MCF 10A (cell line): Measurements from ENCODE around the gene GRID1. TPM values are rescaled to one million over a fixed set of nuclear protein-coding genes. Genes with fewer than 3 reads are reported as not detected.
A peak's percentile ranks its signal among the peaks of the same experiment; 100 is the strongest.

Source experiments
- BruUV-seq: library from RNA; stranded (reverse); fragments of 400-500 nt; replicated peaks from 2 replicates; lab custom pipeline; 2021; lab: Mats Ljungman, UMichigan
- CTCF ChIA-PET: fragments of 300-600 bp; sonication (Branson Sonifier 250); formaldehyde crosslinking; extraction: SDS; loops from one replicate; lab custom pipeline; 2021; ENCODE audit warnings: antibody characterized with exemption, inconsistent platforms; lab: Yijun Ruan, JAX
- POLR2A ChIA-PET: fragments of 300-600, 350-650 bp; sonication (Branson Sonifier 250); formaldehyde crosslinking; extraction: SDS; loops from one replicate; lab custom pipeline; 2020; ENCODE audit warnings: antibody characterized with exemption, inconsistent platforms; lab: Yijun Ruan, JAX
- DNase-seq: peaks from one replicate; pipeline ENCODE4 v3.0.0-alpha.2; 2018; ENCODE audit not compliant: unreplicated experiment
- H3K27ac Mint-ChIP-seq: one replicate; pipeline ENCODE4 v1.8.0; 2022; ENCODE audit warnings: mild to moderate bottlenecking, low read depth, mixed read lengths; ENCODE audit not compliant: unreplicated experiment
- H3K27me3 Mint-ChIP-seq: one replicate; pipeline ENCODE4 v1.8.0; 2022; ENCODE audit warnings: mixed read lengths; ENCODE audit not compliant: insufficient read depth, unreplicated experiment
- H3K36me3 Mint-ChIP-seq: one replicate; pipeline ENCODE4 v1.8.0; 2022; ENCODE audit warnings: mild to moderate bottlenecking, moderate library complexity, mixed read lengths; ENCODE audit not compliant: insufficient read depth, unreplicated experiment
- H3K4me1 Mint-ChIP-seq: one replicate; pipeline ENCODE4 v1.8.0; 2022; ENCODE audit warnings: mixed read lengths; ENCODE audit not compliant: insufficient read depth, unreplicated experiment
- H3K4me3 Mint-ChIP-seq: one replicate; pipeline ENCODE4 v1.8.0; 2022; ENCODE audit warnings: mild to moderate bottlenecking, moderate library complexity, mixed read lengths; ENCODE audit not compliant: unreplicated experiment
- H3K9me3 Mint-ChIP-seq: one replicate; pipeline ENCODE4 v1.8.0; 2022; ENCODE audit warnings: mixed read lengths; ENCODE audit not compliant: unreplicated experiment
- intact Hi-C: fragments of 100-400 bp; cut with micrococcal nuclease; formaldehyde crosslinking; loops from 2 replicates; pipeline ENCODE4 v1.14.1; 2022
- total RNA-seq: library from RNA; stranded (reverse); gene quantifications from 2 replicates; pipeline ENCODE4 v1.2.3, GENCODE V29; 2022
- TF ChIP-seq, protein P1 (sequence below): fragments of 200-600 bp; IDR thresholded peaks from one replicate; pipeline ENCODE4 v1.8.0; 2022; ENCODE audit warnings: antibody characterized with exemption, mild to moderate bottlenecking; ENCODE audit not compliant: unreplicated experiment

Gene GRID1
- total RNA-seq, 1 experiment from 2014 or later = not detected

DNA sequence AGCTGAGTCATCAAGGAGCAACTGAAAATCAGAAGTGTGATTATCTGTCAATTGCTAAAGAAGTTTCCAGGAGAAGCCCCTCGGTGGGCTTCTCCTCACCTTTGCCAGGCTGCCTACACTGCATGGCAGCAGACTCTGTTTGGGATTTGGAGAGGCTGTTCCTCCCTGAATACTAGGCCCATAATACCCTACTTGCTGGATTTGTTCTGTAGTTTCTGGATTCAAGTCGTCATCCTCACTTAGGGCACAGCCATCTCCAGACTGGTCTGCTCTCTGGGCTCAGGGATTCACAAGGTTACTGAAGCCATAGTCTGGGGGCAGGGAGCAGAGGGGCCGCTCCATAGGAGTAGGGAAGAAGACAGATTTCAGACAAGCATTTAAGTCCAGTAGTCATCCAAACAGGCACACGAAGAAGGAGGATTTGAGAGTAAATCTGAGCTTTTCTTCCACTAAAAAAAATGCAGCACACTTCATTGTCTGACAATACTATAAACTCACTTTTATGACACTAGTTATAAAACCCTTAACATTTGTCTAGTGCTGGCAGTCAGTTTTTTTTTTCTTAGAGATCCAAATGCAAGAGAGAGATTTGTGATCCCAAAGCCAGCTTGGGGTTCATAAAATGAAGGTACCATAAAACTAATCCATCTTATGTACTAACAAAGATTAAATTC lies 723.3 kb downstream of the GRID1 start:
- no peaks in the 10 kb centered on the region for H3K36me3 Mint-ChIP-seq
- no peak for DNase-seq
- ChIA-PET POLR2A (interaction anchor here (0.5 to 1.7 kb wide), 6 partner anchors 7 to 969 kb away, joined by 3 to 4 read pairs (median 4); no protein-coding TSS in a partner anchor), CTCF (interaction anchor here (1.1 kb wide), 1 partner anchor 29 kb away, joined by 3 read pairs; no protein-coding TSS in a partner anchor)
- intact Hi-C loops = loop anchor here (5.0 to 10.0 kb wide), 2 partner anchors 86 to 1099 kb away; no protein-coding TSS in a partner anchor
- H3K27me3 Mint-ChIP-seq = no peaks in the 10 kb centered on the region
- TF ChIP-seq, protein P1, sequence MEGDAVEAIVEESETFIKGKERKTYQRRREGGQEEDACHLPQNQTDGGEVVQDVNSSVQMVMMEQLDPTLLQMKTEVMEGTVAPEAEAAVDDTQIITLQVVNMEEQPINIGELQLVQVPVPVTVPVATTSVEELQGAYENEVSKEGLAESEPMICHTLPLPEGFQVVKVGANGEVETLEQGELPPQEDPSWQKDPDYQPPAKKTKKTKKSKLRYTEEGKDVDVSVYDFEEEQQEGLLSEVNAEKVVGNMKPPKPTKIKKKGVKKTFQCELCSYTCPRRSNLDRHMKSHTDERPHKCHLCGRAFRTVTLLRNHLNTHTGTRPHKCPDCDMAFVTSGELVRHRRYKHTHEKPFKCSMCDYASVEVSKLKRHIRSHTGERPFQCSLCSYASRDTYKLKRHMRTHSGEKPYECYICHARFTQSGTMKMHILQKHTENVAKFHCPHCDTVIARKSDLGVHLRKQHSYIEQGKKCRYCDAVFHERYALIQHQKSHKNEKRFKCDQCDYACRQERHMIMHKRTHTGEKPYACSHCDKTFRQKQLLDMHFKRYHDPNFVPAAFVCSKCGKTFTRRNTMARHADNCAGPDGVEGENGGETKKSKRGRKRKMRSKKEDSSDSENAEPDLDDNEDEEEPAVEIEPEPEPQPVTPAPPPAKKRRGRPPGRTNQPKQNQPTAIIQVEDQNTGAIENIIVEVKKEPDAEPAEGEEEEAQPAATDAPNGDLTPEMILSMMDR = no peak
- H3K4me1 Mint-ChIP-seq = peaks cover 49% of the 10 kb centered on the region
- H3K27ac Mint-ChIP-seq = peak overlapping the region; percentile 93
- H3K4me3 Mint-ChIP-seq = peak overlapping the region; percentile 12
- H3K9me3 Mint-ChIP-seq = no peaks in the 10 kb centered on the region
- no TSS peak for BruUV-seq

DNA sequence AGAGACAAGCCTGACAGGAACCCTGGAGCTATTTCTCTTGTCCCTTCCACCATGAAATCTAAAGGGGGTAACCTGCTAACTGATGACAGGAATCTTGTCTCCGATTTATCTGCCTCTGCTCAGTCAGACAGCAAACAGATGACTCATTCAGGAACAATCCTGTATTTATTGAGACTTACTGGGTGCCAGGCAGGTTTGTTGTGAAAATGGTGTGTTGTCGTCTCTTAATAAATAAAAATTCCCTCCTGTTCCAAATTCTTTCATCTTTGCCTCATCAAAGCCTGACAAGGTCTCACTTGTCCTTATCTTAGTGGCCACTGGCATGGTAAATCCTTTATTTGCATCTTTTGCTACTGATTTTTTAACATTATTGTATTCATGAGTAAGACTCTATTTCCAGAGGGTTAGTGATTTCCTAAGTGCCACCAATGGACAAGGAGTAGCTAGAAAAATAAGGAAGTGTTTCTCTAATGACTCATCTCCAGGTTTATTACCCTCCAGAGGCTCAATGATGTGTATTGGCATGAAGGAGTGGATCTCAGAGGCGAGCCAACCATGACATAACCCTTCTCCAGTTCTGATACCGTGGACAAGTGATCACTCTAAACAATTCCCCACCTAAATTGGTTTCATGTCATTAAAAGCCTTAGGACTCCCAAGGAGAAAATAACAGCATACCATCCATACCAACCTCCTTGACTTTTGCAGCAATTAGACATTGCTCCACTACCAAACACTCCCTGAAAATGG lies 724.0 kb downstream of the GRID1 start:
- Mint-ChIP-seq H3K27me3 (no peaks in the 10 kb centered on the region), H3K4me1 (peaks cover 43% of the 10 kb centered on the region), H3K4me3 (peak overlapping the region; percentile 12), H3K9me3 (no peaks in the 10 kb centered on the region), H3K27ac (peak overlapping the region; percentile 93), H3K36me3 (no peaks in the 10 kb centered on the region)
- DNase-seq = peak; percentile 85
- TF ChIP-seq, protein P1 = no peak
- CTCF ChIA-PET = interaction anchor here (0.5 to 1.1 kb wide), 3 partner anchors 29 to 748 kb away, joined by 3 read pairs; no protein-coding TSS in a partner anchor
- BruUV-seq = no TSS peak
- intact Hi-C loops = loop anchor here (5.0 to 10.0 kb wide), 2 partner anchors 85 to 1098 kb away; no protein-coding TSS in a partner anchor
- POLR2A ChIA-PET = interaction anchor here (0.5 to 1.7 kb wide), 9 partner anchors 8 to 968 kb away, joined by 3 to 4 read pairs (median 3); no protein-coding TSS in a partner anchor

DNA sequence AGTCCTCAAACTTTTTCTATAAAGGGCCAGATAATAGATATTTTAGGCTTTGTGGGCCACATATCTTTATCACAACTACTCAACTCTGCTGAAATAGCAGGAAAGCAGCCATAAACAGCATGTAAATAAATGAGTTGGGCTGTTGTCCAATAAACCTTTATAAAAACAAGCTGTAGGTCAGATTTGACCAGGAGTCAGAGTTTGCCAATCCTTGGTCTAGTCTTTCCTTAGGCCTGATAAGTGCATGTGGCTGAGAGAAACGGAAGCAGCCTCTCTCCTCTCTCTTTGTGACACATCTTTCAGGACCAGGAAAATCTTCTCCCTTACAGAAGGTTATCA lies 724.5 kb downstream of the GRID1 start:
- Mint-ChIP-seq H3K9me3 (no peaks in the 10 kb centered on the region), H3K27ac (peak overlapping the region; percentile 93), H3K4me3 (no peak overlapping the region), H3K36me3 (no peaks in the 10 kb centered on the region), H3K4me1 (peaks cover 43% of the 10 kb centered on the region), H3K27me3 (no peaks in the 10 kb centered on the region)
- ChIA-PET CTCF (interaction anchor here (0.5 to 1.1 kb wide), 5 partner anchors 29 to 758 kb away, joined by 3 to 6 read pairs (median 3); no protein-coding TSS in a partner anchor), POLR2A (interaction anchor here (0.6 to 1.7 kb wide), 7 partner anchors 9 to 805 kb away, joined by 3 to 4 read pairs (median 3); no protein-coding TSS in a partner anchor)
- BruUV-seq = no TSS peak
- TF ChIP-seq, protein P1 = no peak
- intact Hi-C loops = loop anchor here (5.0 to 10.0 kb wide), 2 partner anchors 85 to 1097 kb away; no protein-coding TSS in a partner anchor
- DNase-seq = peak; percentile 70
